Cardiac muscle cell (in vitro differentiated cells and primary cell): ENCODE data around the gene SPAG6. TPM values are rescaled to one million over a fixed set of nuclear protein-coding genes. Genes with fewer than 3 reads are reported as not detected.
A peak's percentile ranks its signal among the peaks of the same experiment; 100 is the strongest.

Experiments used
- DNase-seq, 2 donors: peaks; one replicate each; pipeline versions ENCODE4 v3.0.0 to v3.0.0-alpha.2; 2010 to 2017; ENCODE audit warnings: low read depth in 1 of 2, low spot score in 1 of 2
- H3K27ac ChIP-seq: fragments of 200-600 bp; sonication (generic); 2 replicates; pipeline ENCODE4 v1.5.1; 2016
- H3K27me3 ChIP-seq: fragments of 200-600 bp; sonication (generic); 2 replicates; pipeline ENCODE4 v1.6.0; 2016; ENCODE audit warnings: control low read depth
- H3K36me3 ChIP-seq: fragments of 200-600 bp; sonication (generic); 2 replicates; pipeline ENCODE4 v1.5.1; 2016; ENCODE audit warnings: control low read depth
- H3K4me1 ChIP-seq: fragments of 200-600 bp; sonication (generic); 2 replicates; pipeline ENCODE4 v1.8.1; 2017; ENCODE audit warnings: low read depth, mild to moderate bottlenecking, mixed run types
- H3K4me3 ChIP-seq: fragments of 200-600 bp; sonication (generic); 2 replicates; pipeline ENCODE4 v1.5.1; 2016; ENCODE audit warnings: mild to moderate bottlenecking
- H3K9me3 ChIP-seq: fragments of 200-600 bp; sonication (generic); 2 replicates; pipeline ENCODE4 v1.5.1; 2017; ENCODE audit warnings: low read depth, mild to moderate bottlenecking, control low read depth
- CTCF ChIP-seq: IDR thresholded peaks from 2 replicates; pipeline ENCODE4 v1.5.1; 2012; ENCODE audit warnings: low read depth, mild to moderate bottlenecking, low read length
- polyA plus RNA-seq: library from polyadenylated mRNA; unstranded; fragments of >200 nt; fragmentation: Nextera tagmentation; extraction: Ambion mirVana; gene quantifications from 2 replicates; pipeline ENCODE4 v1.2.1, GENCODE V29; 2016
- total RNA-seq: library from RNA; depleted of rRNA; stranded (reverse); fragments of >200 nt; gene quantifications from 2 replicates; pipeline ENCODE4 v1.2.3, GENCODE V29; 2016

SPAG6 gene
- total and polyA plus RNA-seq, 2 experiments from 2014 or later = not detected

- TF ChIP-seq CTCF = no peak
- DNase-seq = peak; percentile 92 to 93
- H3K9me3 ChIP-seq = no peaks in the 10 kb centered on the region
- H3K36me3 ChIP-seq = no peaks in the 10 kb centered on the region
- peak within 1 kb of the TSS; percentile 54 for H3K4me3 ChIP-seq
- H3K27ac ChIP-seq = peak within 1 kb of the TSS; percentile 77
- peaks cover 7% of the 10 kb centered on the region for H3K4me1 ChIP-seq
- peaks cover 73% of the 10 kb centered on the region for H3K27me3 ChIP-seq
Measured at GRCh38 chr10:22316286-22317075, 28.8 kb upstream of the SPAG6 start, which contains the start of gene COMMD3. TSS of gene COMMD3 (plus strand) at chr10:22316388. CDS start at chr10:22316418, 30 bp downstream.

GRCh38 chr10:22317076-22317370 lies 28.3 kb upstream of the SPAG6 start:
- Histone ChIP-seq H3K4me1 (peaks cover 7% of the 10 kb centered on the region), H3K27me3 (peaks cover 70% of the 10 kb centered on the region), H3K36me3 (no peaks in the 10 kb centered on the region), H3K27ac (no peak overlapping the region), H3K9me3 (no peaks in the 10 kb centered on the region), H3K4me3 (peak overlapping the region; percentile 54)
- TF ChIP-seq CTCF = no peak
- DNase-seq = no peak

GRCh38 chr10:22317771-22318565 lies 27.3 kb upstream of the SPAG6 start:
- Histone ChIP-seq H3K27me3 (peaks cover 72% of the 10 kb centered on the region), H3K9me3 (no peaks in the 10 kb centered on the region), H3K4me3 (no peak overlapping the region), H3K4me1 (peaks cover 11% of the 10 kb centered on the region), H3K36me3 (no peaks in the 10 kb centered on the region), H3K27ac (no peak overlapping the region)
- TF ChIP-seq CTCF = no peak
- no peak for DNase-seq

- TF ChIP-seq CTCF = no peak
- Histone ChIP-seq H3K27ac (no peak overlapping the region), H3K4me3 (no peak overlapping the region), H3K9me3 (no peaks in the 10 kb centered on the region), H3K27me3 (peaks cover 72% of the 10 kb centered on the region), H3K36me3 (no peaks in the 10 kb centered on the region), H3K4me1 (peaks cover 11% of the 10 kb centered on the region)
- DNase-seq = no peak
Measured at GRCh38 chr10:22318772-22319171, 26.5 kb upstream of the SPAG6 start.

- no peak for DNase-seq
- Histone ChIP-seq H3K9me3 (no peaks in the 10 kb centered on the region), H3K36me3 (no peaks in the 10 kb centered on the region), H3K4me1 (peaks cover 16% of the 10 kb centered on the region), H3K27me3 (peaks cover 72% of the 10 kb centered on the region), H3K27ac (no peak overlapping the region), H3K4me3 (peak overlapping the region; percentile 26)
- no peak for TF ChIP-seq CTCF
Measured at GRCh38 chr10:22319547-22319979, 25.7 kb upstream of the SPAG6 start.
